ENCODE data around the gene TOM1. TPM values are rescaled to one million over a fixed set of nuclear protein-coding genes. Genes with fewer than 3 reads are reported as not detected.

TOM1 gene
- total and polyA plus RNA-seq, 10 of the 15 experiments (the other 5 are each of a cell fraction or from before 2014, with no cell fraction given) = 2.2 to 64.6 (median 40.3) TPM

- no TSS peak for BruUV-seq (replicated peaks)
- FAIRE-seq (no peak), DNase-seq (ENCODE audit: low read depth, low spot score) (no peak), ATAC-seq (no peak)
- H2AFZ ChIP-seq (ENCODE audit: control insufficient read depth, low read depth, low read length) = no peak overlapping the region
- H3K36me3 ChIP-seq (ENCODE audit: control insufficient read depth in 2 of 2, insufficient read depth in 2 of 2, low read length in 1 of 2) = peaks cover 0 to 32% of the 10 kb centered on the region in 2 experiments; a peak in 3 of 4 replicates
- TF ChIP-seq ZBTB33 (IDR thresholded peaks at IDR 0.05) (no peak), ZNF687 (IDR thresholded peaks at IDR 0.05) (no peak), ASH2L (IDR thresholded peaks at IDR 0.05; ENCODE audit: borderline replicate concordance, low read depth) (no peak), MTA2 (IDR thresholded peaks at IDR 0.05; ENCODE audit: low read depth) (no peak), NR2F1 (conservative IDR thresholded peaks at IDR 0.05) (no peak)
- intact Hi-C loops (cut with micrococcal nuclease; ENCODE audit: unreplicated experiment) (no loop called here), in situ Hi-C loops (cut with MboI) (no loop called here)
- SMC1A ChIA-PET (ENCODE audit: uncharacterized antibody, unreplicated experiment) = interaction anchor here (1.0 to 2.3 kb wide), 2 partner anchors 16 to 70 kb away, joined by 3 to 8 read pairs; partner anchors contain the start of gene HMGXB4
- RAD21 ChIA-PET (ENCODE audit: unreplicated experiment) = no interaction called here
- H3K9me3 ChIP-seq (replicated peaks; ENCODE audit: control insufficient read depth, insufficient read depth, low read length) = no peaks in the 10 kb centered on the region
- no peak overlapping the region for H3K27ac ChIP-seq (ENCODE audit: control insufficient read depth, insufficient read depth)
- 83% methylated on average over 17 of the region's 17 CpGs for WGBS (ENCODE audit: insufficient coverage, insufficient replicate concordance, low lambda C conversion rate, missing lambda C conversion rate)
- no peak overlapping the region for H3K9ac ChIP-seq (ENCODE audit: control insufficient read depth, insufficient read depth, low read length)
- H3K79me2 ChIP-seq (ENCODE audit: control insufficient read depth, insufficient read depth, low read length) = no peaks in the 10 kb centered on the region
- H3K4me2 ChIP-seq (ENCODE audit: control insufficient read depth, insufficient read depth) = no peak overlapping the region
- H4K20me1 ChIP-seq (ENCODE audit: control insufficient read depth, insufficient read depth) = no peaks in the 10 kb centered on the region
- H3K4me1 ChIP-seq (ENCODE audit: control insufficient read depth, insufficient read depth, low read length) = peaks cover 9% of the 10 kb centered on the region
- CTCF ChIA-PET = no interaction called here
- H3K4me3 ChIP-seq = no peak overlapping the region
- POLR2A ChIA-PET = no interaction called here
- H3K27me3 ChIP-seq (replicated peaks in 1 of 2; ENCODE audit: control insufficient read depth in 2 of 2, insufficient read depth in 2 of 2, low read length in 1 of 2) = no peaks in the 10 kb centered on the region
Observed at GRCh38 chr22:35326854-35327562, 27.3 kb downstream of the TOM1 start.

Data from GM12878 (cell line).